Head of caudate nucleus (tissue), 42 donors: ENCODE measurements around the gene DMBT1.
A peak's percentile ranks its signal among the peaks of the same experiment; 100 is the strongest.

Experiments
- DNase-seq, 42 donors: peaks; one replicate each; pipeline versions ENCODE4 v3.0.0 to v3.0.0-alpha.2; 2020 to 2021; ENCODE audit warnings: mixed read lengths in 7 of 42
- intact Hi-C: fragments of 100-400 bp; cut with DNase I; formaldehyde crosslinking; loops from one replicate; pipeline ENCODE4 v1.15.0; 2022

Gene DMBT1

GRCh38 chr10:122657729-122658128 lies 97.2 kb downstream of the DMBT1 start:
- intact Hi-C loops, result no loop called here
- no peak for DNase-seq

GRCh38 chr10:122658356-122659049 lies 97.9 kb downstream of the DMBT1 start:
- no peak for DNase-seq
- intact Hi-C loops, result no loop called here

DNA sequence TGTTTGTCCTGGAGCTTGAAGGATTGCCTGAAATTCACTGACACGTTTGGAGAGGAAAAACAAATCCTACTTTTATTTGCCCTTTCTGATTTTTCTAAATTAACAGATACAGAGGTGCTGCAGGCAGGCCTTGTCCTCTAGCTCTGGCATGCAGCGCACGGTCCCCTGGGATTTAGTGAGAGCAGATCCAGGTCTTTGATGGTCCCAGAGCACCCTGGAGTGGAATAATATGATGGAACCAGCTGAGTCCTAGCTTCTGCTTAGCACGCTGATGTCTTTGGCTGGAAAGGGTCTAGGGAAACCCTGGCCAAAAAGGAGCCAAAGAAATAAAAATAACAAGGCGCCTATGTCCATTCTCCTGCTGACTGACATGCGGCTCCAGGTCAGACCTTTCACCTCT lies 98.6 kb downstream of the DMBT1 start:
- intact Hi-C loops, result no loop called here
- DNase-seq, result no peak

- intact Hi-C loops, result no loop called here
- no peak for DNase-seq
These were observed 99.1 kb downstream of the DMBT1 start for GRCh38 chr10:122659651-122660050.

- intact Hi-C loops, result no loop called here
- DNase-seq, result no peak
These were observed 100.1 kb downstream of the DMBT1 start for GRCh38 chr10:122660696-122661095.

DNA sequence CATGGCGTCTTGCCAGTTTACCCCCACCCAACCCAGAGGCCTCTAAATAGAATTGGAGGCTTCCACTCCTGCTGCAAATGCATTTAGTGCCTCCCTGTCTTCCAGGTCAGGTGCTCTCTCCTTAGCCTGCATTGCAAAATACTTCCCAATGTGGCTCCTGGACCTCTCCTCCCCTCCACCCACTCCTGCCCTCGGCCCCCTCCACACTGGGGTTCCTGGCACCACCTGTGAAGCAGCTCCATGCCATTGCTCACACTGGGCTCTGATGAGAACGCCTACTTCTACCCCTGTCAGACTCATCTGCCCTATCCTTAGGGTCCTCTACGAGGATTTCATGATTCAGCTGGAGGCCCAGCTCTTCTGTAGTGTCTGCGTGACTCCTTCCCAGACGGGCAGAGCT lies 101.7 kb downstream of the DMBT1 start:
- DNase-seq, result no peak
- intact Hi-C loops, result no loop called here

DNA sequence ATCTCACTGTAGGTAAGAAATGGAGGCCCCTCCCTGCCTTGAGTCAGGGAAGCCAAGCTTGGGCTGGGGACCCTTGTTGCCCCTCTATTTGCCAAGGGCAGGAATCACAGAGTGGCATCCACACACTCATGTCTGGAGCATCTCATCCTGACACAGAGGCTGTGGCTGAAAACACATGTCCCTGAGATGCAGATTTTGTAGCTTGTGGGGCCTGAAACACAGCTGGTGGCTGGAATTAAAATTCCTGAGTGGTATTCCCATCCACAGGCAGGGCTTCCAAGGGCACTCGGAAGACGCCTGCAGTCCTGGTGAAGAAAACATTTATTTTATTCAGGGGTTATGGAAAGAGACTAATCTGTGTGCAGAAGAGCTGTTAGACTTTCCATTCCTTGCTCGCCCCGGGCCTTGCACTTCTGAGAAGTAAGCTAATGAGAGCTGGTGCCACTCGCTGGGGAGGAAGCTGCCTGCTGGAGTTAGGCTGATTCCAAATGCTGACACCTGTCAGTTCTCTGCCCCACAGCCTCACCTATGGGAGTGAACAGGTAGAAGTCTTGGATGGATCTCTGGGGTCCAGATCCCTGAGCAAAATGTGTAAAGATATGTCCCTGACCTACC lies 103.1 kb downstream of the DMBT1 start:
- no peak for DNase-seq
- intact Hi-C loops, result no loop called here

- intact Hi-C loops, result no loop called here
- DNase-seq, result no peak
These were observed 103.9 kb downstream of the DMBT1 start for GRCh38 chr10:122664501-122664900.

DNA sequence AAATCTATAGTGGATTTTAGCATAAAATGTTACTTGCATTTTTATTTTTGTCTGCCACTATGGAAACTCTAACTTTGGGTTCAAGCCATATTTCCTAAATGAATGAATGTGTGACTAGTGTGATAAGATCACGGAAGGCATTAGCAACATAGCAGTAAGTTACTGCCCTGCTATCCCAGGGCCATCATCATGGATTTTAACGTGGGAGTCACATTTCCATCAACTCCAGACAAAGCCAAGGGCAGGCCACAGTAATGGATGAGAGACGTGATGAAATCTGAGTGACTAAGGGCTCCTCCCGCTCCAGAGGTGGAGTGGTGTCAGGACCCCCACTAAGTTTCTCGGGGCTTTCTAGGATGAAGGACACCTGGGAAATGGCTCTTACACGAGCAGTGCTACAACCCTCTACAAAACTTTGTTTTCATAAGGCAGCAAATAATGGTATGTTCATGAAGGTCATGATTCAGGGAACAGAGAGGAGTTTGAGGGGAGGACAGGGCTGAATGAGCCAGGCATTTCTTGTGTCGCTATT lies 104.8 kb downstream of the DMBT1 start:
- no peak for DNase-seq
- intact Hi-C loops, result no loop called here

DNA sequence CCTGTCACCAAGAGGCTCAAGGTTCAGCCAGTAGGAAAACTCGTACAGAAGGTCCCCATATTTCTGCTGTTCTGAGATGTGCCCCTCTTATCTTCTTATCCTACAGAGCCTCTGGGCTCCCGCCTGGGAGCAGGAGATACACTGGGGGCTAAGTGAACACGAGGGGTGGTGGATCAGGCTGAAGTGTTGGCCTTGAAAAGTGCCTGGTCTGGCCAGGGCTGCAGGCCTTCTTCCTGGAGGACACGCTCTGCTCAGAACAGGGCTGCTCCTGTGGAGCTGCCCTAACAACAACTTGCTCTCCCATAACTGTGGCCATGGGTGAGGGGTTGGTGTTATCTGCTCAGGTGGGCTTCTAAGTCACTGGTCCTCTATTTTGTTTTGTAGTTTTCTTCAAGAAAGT lies 105.4 kb downstream of the DMBT1 start:
- intact Hi-C loops, result no loop called here
- DNase-seq, result no peak

- intact Hi-C loops, result no loop called here
- DNase-seq, result no peak
These were observed 108.5 kb downstream of the DMBT1 start for GRCh38 chr10:122669045-122669444.

DNA sequence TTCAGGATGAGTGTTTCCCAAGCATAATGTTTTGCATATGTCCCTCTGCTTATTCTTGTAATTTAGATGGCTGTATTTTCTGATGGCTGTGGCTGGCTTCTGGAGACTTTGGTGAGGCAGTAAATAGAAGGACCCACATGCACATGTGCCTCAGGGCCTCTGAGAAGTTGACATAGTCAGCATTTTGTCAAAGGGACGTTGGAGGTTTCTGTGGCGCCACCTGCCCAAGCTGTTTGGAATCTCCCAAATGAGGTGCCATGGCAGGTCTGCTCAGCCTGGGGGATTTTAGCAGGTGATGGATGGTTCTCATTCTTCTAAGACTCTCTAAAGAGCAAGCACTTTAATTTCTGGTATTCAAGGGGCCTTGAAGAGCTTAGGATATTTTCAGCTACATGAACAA lies 109.3 kb downstream of the DMBT1 start:
- intact Hi-C loops, result no loop called here
- DNase-seq, result no peak

- DNase-seq, result no peak
- intact Hi-C loops, result no loop called here
These were observed 110.8 kb downstream of the DMBT1 start for GRCh38 chr10:122671355-122671754.

- intact Hi-C loops, result no loop called here
- DNase-seq, result no peak
These were observed 112.1 kb downstream of the DMBT1 start for GRCh38 chr10:122672655-122673054.

- intact Hi-C loops, result no loop called here
These were observed 112.7 kb downstream of the DMBT1 start for GRCh38 chr10:122673269-122673668.

GRCh38 chr10:122673731-122674130 lies 113.2 kb downstream of the DMBT1 start:
- no peak for DNase-seq
- intact Hi-C loops, result no loop called here

More at GRCh38 chr10:122673269-122673668, 112.7 kb downstream of the DMBT1 start:
- DNase-seq, result no peak

- peak in 22 of 42 donors; percentile 8 to 64 (median 28) for DNase-seq
- intact Hi-C loops, result no loop called here
These were observed 114.2 kb downstream of the DMBT1 start for GRCh38 chr10:122674781-122675180.

DNA sequence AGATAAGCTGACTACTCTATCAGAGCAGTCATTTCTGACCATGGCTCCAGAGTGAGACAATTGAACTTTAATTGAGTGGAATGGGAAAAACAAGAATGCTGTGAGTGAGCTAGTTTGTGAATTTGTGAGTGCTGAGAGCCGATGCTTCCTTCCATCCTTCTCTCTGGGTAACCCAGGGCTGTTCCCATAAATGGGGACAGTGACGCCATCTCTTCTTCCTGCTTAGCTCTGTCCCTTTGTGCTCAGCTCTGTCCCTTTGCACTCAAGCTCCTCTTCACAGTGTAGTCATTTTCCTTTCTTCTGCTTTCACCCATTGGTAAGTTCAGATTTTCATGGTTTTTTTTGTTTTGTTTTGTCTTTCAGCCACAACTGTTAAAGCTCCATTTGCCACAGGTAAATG lies 114.7 kb downstream of the DMBT1 start:
- intact Hi-C loops, result no loop called here
- DNase-seq, result no peak

GRCh38 chr10:122678266-122678665 lies 117.7 kb downstream of the DMBT1 start:
- DNase-seq, result no peak
- intact Hi-C loops, result no loop called here

- intact Hi-C loops, result no loop called here
- no peak for DNase-seq
These were observed 122.0 kb downstream of the DMBT1 start for GRCh38 chr10:122682522-122682921.
